Measurements from ENCODE around the gene ZEB2. TPM values are rescaled to one million over a fixed set of nuclear protein-coding genes. Genes with fewer than 3 reads are reported as not detected.

The ZEB2 gene
- total and polyA plus RNA-seq, 2 of the 8 experiments (the other 6 are each of a cell fraction or from before 2014, with no cell fraction given), result 0.38 TPM; not detected in 1

DNA sequence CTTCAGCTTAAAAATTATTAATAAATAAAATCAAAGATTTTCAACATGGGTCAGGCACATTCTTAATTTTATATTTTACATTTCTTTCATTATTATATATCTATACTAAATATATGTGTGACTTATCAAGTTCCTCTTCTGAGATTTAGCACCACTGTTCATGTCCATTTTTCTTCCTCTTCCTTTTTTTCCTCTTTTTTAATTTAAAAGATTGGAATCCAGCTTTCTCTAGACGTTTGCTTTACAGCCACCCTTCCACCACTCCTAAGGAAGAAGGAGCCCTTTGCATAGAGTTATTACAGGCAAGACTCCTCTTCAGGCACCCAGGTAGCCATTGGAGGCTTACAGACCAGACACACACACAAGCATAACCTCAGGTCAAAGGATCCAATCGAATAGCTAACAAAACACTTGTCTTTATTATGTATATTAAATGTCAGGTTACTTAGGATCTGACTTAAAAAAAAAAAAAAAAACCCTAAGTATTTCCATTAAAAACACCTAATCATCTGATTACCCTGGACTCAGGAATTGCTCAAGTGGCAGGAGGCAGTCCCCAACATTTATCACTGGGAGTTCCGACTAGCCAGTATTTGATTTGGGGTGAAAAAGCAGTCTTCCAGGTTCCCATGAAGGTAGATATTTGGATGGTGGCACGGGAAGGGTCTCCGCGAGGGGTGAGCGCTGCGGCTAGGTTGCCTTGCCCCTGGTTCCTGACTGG is 2.4 kb upstream of the ZEB2 start:
- peaks cover 18% of the 10 kb centered on the region for H3K23me2 ChIP-seq (ENCODE audit: low read depth, low read length)
- TF ChIP-seq ASH2L (IDR thresholded peaks at IDR 0.05; ENCODE audit: low read length), result no peak
- no peak for TF ChIP-seq BCL11A (IDR thresholded peaks at IDR 0.05; ENCODE audit: low read depth in 2 of 2, low read length in 2 of 2)
- no peak for TF ChIP-seq SP1 (IDR thresholded peaks at IDR 0.05; ENCODE audit: low read depth, low read length)
- TF ChIP-seq HDAC6 (IDR thresholded peaks at IDR 0.05; ENCODE audit: low read depth, low read length), result no peak
- no peak for TF ChIP-seq CBX8 (IDR thresholded peaks at IDR 0.05; ENCODE audit: borderline replicate concordance, low read depth, low read length)
- no peak for TF ChIP-seq RFX5 (IDR thresholded peaks at IDR 0.05; ENCODE audit: borderline replicate concordance, low read depth, low read length)
- TF ChIP-seq GTF2F1 (IDR thresholded peaks at IDR 0.05; ENCODE audit: borderline replicate concordance, low read depth, low read length), result no peak
- no peak for TF ChIP-seq CTBP2 (IDR thresholded peaks at IDR 0.05; ENCODE audit: borderline replicate concordance, insufficient read depth, insufficient read length, low read length)
- no peak for TF ChIP-seq PHF8 (conservative IDR thresholded peaks at IDR 0.05; ENCODE audit: low read depth, low read length)
- no peak for TF ChIP-seq SIX5 (IDR thresholded peaks at IDR 0.05; ENCODE audit: low read depth, low read length)
- TF ChIP-seq KDM4A (IDR thresholded peaks at IDR 0.05; ENCODE audit: low read depth, low read length, severe bottlenecking), result no peak
- no peak for TF ChIP-seq GABPA (IDR thresholded peaks at IDR 0.05; ENCODE audit: borderline replicate concordance, insufficient read depth, low read length)
- TF ChIP-seq MAFK (IDR thresholded peaks at IDR 0.05; ENCODE audit: low read depth, low read length), result no peak
- H2BK12ac ChIP-seq (ENCODE audit: low read depth, low read length), result 0 out of 2 replicates have a peak overlapping the region, but pooled peaks have one; percentile 11
- no peak overlapping the region for H2BK20ac ChIP-seq (ENCODE audit: low read length)
- H2BK5ac ChIP-seq (ENCODE audit: low read depth, low read length), result no peak overlapping the region
- H3K79me1 ChIP-seq (ENCODE audit: low read depth, low read length), result no peaks in the 10 kb centered on the region
- peaks cover 29 to 46% (median 44%) of the 10 kb centered on the region in 4 experiments for H3K27me3 ChIP-seq (replicated peaks in 1 of 4; ENCODE audit: control insufficient read depth in 3 of 4, extremely low read depth in 1 of 4, insufficient read depth in 3 of 4, low read length in 3 of 4)
- FAIRE-seq (no peak), DNase-seq (ENCODE audit: low read depth in 1 of 2, low spot score in 2 of 2) (no peak)
- H4K91ac ChIP-seq (replicated peaks; ENCODE audit: insufficient read length, low read length), result no peak overlapping the region
- WGBS, 2 experiments (ENCODE audit: extremely low coverage in 1 of 2, insufficient coverage in 1 of 2, insufficient read length in 1 of 2, insufficient replicate concordance in 2 of 2, low coverage in 1 of 2, low lambda C conversion rate in 2 of 2, missing lambda C conversion rate in 1 of 2), result 2% methylated on average over 8 of the region's 8 CpGs; no CpG with 5 or more reads in 1 of the 2 experiments
- H2AFZ ChIP-seq (ENCODE audit: low read length), result no peak overlapping the region
- no peak overlapping the region for H3K23ac ChIP-seq (ENCODE audit: insufficient read length)
- no peak overlapping the region for H2BK120ac ChIP-seq (replicated peaks; ENCODE audit: low read depth, low read length)
- no peak overlapping the region for H3K18ac ChIP-seq (ENCODE audit: extremely low read depth, low read length)
- H3K4ac ChIP-seq (replicated peaks; ENCODE audit: insufficient read length, low read depth, low read length), result no peak overlapping the region
- no peaks in the 10 kb centered on the region for H3K36me3 ChIP-seq (ENCODE audit: control insufficient read depth in 2 of 4, insufficient read depth in 4 of 4, low read length in 3 of 4)
- H4K20me1 ChIP-seq (replicated peaks in 1 of 2; ENCODE audit: control insufficient read depth in 1 of 2, insufficient read depth in 2 of 2, low read length in 2 of 2), result peaks cover 0 to 2% of the 10 kb centered on the region in 2 experiments
- H3K56ac ChIP-seq (replicated peaks; ENCODE audit: insufficient read length, low read depth, low read length), result no peak overlapping the region
- CTCF ChIA-PET (ENCODE audit: partially characterized antibody), result interaction anchor here (0.7 to 1.3 kb wide), 4 partner anchors 53 to 395 kb away, joined by 3 to 6 read pairs (median 3); no protein-coding TSS in a partner anchor
- H3K9me3 ChIP-seq (ENCODE audit: insufficient read depth in 2 of 2, low read depth in 1 of 2, low read length in 1 of 2), result no peaks in the 10 kb centered on the region
- H3K79me2 ChIP-seq (ENCODE audit: control insufficient read depth in 1 of 2, insufficient read depth in 2 of 2, low read length in 2 of 2), result no peaks in the 10 kb centered on the region
- peaks cover 4 to 17% (median 5%) of the 10 kb centered on the region in 4 experiments; a peak in 6 of 7 replicates for H3K4me1 ChIP-seq (replicated peaks in 1 of 4; ENCODE audit: control insufficient read depth in 3 of 4, insufficient read depth in 4 of 4, low read length in 3 of 4)
- peak overlapping the region; percentile 29 to 62 (median 52) for H3K4me3 ChIP-seq (ENCODE audit: extremely low read depth in 1 of 4, insufficient read depth in 2 of 4, low read depth in 3 of 4, low read length in 4 of 4)
- no peak overlapping the region for H3K27ac ChIP-seq (ENCODE audit: low read depth, low read length)
- no peak overlapping the region for H4K5ac ChIP-seq (ENCODE audit: insufficient read length, low read depth, low read length)
- H3K9ac ChIP-seq (replicated peaks in 1 of 4; ENCODE audit: extremely low read depth in 1 of 4, low read depth in 3 of 4, low read length in 3 of 4), result no peak overlapping the region
- no peak overlapping the region for H3K14ac ChIP-seq (ENCODE audit: insufficient read length)
- POLR2A ChIA-PET (ENCODE audit: partially characterized antibody), result interaction anchor here (1.1 kb wide), 1 partner anchor 12 kb away, joined by 4 read pairs; no protein-coding TSS in a partner anchor
- H3K4me2 ChIP-seq (ENCODE audit: insufficient read depth in 1 of 2, low read depth in 2 of 2, low read length in 2 of 2), result peak overlapping the region; percentile 80 to 95
- H4K8ac ChIP-seq (ENCODE audit: extremely low read depth, insufficient read depth, low read length), result no peak overlapping the region
- H2AK5ac ChIP-seq (ENCODE audit: low read depth, low read length), result no peak overlapping the region
- no peak overlapping the region for H2BK15ac ChIP-seq (ENCODE audit: low read length)
